ENCODE results near the gene TALDO1.

The TALDO1 gene

DNA sequence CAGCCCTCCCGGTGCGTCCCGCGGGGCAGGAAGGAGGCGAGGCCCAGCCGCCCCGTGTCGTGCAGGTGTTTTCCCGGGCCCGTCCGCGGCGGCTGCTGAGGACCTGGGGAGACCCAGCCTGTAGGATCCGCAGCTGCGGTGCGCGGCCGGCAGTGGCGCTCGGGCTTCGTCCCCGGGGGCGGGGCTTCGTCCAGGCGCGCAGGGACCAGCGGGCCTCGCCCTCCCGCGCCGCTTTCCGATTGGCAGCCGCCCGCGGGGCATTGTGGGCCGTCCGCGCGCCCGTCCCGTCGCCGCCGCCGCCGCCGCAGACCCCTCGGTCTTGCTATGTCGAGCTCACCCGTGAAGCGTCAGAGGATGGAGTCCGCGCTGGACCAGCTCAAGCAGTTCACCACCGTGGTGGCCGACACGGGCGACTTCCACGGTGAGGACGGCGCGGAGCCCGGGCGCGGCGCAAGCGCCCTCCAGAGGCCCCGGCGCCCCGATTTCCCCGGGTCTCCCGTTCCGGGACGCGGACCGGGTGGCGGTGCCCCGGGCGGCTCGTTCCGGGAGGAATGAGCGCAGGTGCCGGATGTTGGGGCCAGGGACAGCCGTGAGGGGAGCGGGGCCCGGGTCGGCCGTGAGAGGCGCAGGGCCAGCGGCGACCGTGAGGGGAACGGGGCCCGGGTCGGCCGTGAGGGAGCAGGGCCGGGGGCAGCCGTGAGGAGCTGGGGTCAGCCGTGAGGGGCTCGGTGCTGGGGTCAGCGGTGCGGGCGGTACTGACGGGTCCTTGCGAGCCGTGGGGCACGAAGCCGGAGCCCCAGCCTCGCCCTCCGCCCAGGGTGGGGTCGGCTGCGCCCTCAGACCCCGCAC lies at the start of gene TALDO1:
TALDO1 (plus strand) TSS at position 307 of the 849 bp plus-strand sequence; CDS start at position 325, 18 bp downstream.
- peak within 1 kb of the TSS; percentile 73 for H3K4me3 ChIP-seq (ENCODE audit: low read length)
- peak; percentile 76 for DNase-seq (ENCODE audit: low read depth)
- TF ChIP-seq CTCF (conservative IDR thresholded peaks at IDR 0.05; ENCODE audit: low read length): no peak

DNA sequence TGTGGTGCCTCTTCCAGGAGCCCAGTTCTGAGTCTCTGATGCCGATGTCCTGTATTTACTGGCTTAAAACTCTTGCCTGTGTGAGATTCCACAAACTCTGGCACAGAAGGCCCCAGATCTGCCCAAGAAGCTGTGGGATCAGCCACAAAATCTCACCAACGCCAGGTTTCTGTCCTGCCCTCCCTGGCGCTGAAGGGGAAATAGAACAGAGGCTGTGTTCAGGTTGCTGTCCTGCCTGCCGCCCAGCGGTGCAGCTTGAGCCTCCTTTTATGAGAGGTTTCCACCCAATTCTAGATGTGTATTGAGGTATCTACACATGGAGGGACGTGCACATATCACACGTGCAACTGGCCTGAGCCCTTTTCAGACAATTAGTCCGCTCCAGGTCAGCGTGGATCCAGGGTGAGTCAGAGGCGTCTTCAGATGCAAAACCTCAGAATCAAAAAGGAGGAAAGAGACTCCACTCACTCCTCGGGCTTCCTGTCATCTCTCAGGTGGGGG lies 49.4 kb upstream of the TALDO1 start:
- peak; percentile 50 for DNase-seq (ENCODE audit: low read depth)
- H3K4me3 ChIP-seq (ENCODE audit: low read length): peak overlapping the region; percentile 12; the same call in 1 of the 2 replicates
- TF ChIP-seq CTCF (conservative IDR thresholded peaks at IDR 0.05; ENCODE audit: low read length): no peak

DNA sequence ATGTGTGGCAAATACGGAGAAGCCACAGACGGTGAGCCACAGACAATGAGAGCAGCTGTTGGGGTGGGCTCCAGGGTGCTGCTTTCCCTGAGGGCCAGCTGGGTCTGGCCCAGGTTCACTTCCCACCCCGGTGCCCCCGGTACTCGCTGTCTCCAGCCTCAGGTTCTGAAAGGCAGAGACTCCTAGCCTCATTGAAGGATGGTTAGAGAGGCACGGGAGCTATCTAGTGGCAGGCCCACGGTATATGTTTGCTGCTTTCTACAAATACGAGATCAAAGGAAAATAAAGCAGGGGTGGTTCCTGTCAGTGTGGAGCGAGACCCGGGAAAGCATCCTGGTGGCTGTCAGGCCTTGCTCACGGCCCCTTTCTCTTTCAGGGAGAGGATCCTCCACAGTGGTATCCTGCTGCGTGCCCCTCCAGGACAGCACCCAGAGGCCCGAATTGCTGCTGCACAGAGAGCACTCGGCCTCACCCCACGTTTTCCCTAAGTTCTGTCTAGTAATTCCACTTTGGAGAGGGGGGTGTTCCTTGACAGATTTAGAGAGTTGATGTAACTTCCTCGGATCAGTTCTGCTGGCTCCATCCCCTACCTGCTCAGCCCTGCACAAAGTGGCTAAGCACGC lies 48.7 kb upstream of the TALDO1 start:
- H3K4me3 ChIP-seq (ENCODE audit: low read length): no peak overlapping the region
- DNase-seq (ENCODE audit: low read depth): no peak
- TF ChIP-seq CTCF (conservative IDR thresholded peaks at IDR 0.05; ENCODE audit: low read length): no peak

- TF ChIP-seq CTCF (conservative IDR thresholded peaks at IDR 0.05; ENCODE audit: low read length): no peak
- no peak for DNase-seq (ENCODE audit: low read depth)
- no peak overlapping the region for H3K4me3 ChIP-seq (ENCODE audit: low read length)
Observed at GRCh38 chr11:699116-699508, 48.2 kb upstream of the TALDO1 start.

DNA sequence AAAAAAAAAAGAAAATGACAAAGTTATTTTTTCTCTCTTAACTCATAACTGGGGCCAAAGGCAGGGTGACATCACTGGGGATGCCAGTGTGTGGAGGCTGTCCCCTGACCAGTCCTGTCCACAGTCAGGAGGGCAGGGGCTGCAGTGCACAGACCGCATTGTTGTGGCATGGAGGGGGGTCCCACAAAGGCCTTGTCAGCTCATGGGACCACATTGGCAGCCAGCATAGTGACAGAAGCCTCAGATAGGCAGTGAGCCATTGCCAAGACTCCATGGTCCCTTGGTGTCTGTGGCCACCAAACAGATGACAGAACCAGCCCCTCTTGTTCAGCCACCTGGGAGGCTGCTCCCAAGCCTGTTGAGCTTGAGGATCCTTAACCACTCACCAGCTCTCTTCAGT lies 47.5 kb upstream of the TALDO1 start:
- H3K4me3 ChIP-seq (ENCODE audit: low read length): no peak overlapping the region
- DNase-seq (ENCODE audit: low read depth): no peak
- no peak for TF ChIP-seq CTCF (conservative IDR thresholded peaks at IDR 0.05; ENCODE audit: low read length)

DNA sequence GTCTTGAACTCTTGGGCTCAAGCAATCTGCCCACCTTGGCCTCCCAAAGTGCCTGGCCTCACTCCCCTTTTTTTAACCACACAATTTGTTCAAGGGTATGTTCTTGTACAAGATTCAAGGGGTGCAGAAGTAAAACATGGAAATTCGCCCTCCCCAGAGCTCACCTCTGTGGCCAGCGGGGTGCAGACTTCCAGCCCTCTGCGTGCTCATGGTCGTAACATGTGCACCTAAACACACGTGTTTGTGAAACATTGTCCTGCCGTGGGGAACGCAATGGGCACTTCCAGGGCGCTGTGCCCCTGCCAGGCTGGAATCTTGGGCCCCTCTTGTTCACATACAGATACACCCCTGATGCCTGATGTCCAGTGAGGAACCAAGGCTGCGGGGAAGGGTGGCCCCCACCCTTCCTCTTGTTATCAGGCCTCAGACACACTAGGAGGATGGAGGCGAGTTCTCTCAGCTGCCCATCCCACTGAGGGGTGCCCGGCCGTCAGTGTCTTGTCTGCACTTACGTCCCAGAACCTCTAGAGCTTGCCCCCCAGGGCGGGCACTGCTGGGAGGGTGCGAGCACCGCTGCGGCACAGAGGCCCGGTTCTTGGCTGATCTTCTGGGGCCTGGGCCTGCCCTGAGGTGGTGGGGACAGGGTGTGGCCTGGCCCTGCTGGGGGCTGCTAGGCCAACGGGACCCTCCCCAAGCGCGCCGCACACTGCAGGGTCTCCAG lies 45.4 kb upstream of the TALDO1 start:
- TF ChIP-seq CTCF (conservative IDR thresholded peaks at IDR 0.05; ENCODE audit: low read length): no peak
- DNase-seq (ENCODE audit: low read depth): no peak

More for the DNA sequence above, 45.4 kb upstream of the TALDO1 start:
- H3K4me3 ChIP-seq (ENCODE audit: low read length): no peak overlapping the region

All from AG10803 (cell line).